Stimulated activated CD4-positive, alpha-beta T cell treated with anti-CD3 and anti-CD28 coated beads, Interleukin-1b, Interleukin-23, amount 100 ng/mL, for 4 hours (primary cell): ENCODE data around the gene USP12.
"Not testable (repeated sequence)": the region's sequence is repeated elsewhere in the genome, so short reads cannot be mapped to it uniquely, and the experiment has no call there.

Source experiments
- DNase-seq, 2 donors: peaks; one replicate each; pipeline ENCODE4 v3.0.0-alpha.2; 2020; ENCODE audit warnings: low read depth in 2 of 2

USP12 gene

DNA sequence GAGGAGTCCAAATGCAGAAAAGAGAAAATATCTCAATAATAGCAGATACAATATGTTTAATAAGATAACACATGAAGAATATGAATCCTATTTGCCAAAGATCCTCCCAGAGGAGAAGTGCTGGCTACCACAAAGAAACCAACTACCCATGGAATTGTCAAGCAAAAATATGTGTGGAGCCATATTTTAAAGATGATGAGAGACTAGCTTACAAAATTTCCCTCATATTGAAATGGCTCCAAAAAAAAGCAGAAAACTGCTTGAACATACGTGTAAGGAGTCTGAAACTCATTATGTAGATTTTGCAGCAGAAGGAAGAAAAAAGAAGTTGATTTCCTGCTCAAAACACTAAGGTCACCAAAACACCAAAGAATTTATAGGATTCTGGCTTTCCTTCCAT, 94.2 kb downstream of the USP12 start:
- no peak for DNase-seq

DNA sequence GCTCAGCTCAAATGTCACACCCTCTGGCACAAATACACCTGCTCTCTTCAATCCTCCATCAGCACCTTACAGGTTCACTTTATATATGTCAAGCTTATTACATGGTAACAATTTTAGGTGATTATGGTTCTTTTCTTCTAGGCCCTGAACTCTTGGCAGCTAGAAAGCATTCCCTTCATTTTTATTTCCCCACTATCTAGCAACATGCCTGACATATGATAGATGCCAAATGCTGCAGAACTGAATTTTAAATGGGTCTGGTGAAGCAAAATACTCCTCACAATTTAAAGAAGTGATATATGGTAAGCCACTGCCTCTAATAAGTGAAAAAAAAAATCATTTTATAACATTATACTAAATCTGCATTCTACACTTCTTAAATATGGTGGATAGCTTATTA, 95.2 kb downstream of the USP12 start:
- no peak for DNase-seq

DNA sequence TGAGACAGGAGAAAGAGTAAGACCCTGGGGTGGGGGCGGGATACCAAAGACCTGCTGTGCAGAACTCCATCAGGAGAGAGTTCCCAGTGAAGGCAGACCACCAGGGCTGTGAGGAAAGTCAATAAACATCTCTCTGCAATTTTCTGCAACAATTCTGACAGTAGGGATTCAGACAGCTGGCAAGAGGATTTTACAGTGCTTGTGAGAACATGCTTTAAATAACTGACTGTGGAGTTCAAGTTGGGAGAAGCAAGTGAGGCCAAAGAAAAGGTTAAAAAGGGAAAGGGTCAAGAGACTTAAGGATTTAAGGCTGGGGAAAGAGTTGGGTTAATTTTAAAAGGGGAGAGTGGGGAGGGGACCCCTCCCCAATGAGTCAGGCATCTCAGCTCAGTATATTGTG, 98.4 kb downstream of the USP12 start:
- DNase-seq: no peak

DNA sequence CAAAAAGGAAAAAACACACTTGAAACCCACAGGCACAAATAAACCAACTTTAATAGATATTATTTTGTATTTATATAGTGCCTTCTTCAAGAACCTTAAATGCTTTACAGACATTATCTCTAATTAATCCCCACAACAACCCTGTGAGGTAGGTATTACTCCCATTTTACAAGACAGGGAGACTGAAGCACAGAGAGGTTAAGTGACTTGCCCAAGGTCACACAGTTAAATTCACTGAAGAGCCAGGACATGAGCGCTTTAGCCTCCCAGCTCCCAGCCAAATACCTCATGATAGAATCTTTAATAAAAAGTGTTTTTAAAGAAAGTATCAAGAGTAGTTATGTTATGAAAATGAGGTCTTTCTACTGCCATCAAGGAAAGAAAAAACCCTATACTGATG, 105.5 kb downstream of the USP12 start:
- DNase-seq: not testable (repeated sequence)

DNA sequence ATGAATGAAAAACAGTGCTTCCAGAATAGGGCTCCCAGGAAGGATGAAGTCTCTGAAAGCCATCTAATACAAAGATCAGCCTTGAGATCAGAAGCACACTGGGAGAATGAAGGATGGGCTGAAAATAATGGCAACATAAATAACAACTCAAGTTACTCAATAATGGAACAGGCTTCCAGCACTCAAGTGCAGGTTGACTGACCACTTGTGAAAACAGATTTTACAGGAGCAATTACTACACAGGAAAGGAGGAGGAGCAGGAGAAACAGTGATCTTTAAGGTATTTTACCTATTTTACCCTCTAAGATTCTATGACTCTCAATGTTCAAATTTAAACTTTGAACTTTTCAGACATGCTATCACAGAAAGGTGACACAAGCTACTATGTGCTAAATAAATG, 106.0 kb downstream of the USP12 start:
- DNase-seq: no peak

DNA sequence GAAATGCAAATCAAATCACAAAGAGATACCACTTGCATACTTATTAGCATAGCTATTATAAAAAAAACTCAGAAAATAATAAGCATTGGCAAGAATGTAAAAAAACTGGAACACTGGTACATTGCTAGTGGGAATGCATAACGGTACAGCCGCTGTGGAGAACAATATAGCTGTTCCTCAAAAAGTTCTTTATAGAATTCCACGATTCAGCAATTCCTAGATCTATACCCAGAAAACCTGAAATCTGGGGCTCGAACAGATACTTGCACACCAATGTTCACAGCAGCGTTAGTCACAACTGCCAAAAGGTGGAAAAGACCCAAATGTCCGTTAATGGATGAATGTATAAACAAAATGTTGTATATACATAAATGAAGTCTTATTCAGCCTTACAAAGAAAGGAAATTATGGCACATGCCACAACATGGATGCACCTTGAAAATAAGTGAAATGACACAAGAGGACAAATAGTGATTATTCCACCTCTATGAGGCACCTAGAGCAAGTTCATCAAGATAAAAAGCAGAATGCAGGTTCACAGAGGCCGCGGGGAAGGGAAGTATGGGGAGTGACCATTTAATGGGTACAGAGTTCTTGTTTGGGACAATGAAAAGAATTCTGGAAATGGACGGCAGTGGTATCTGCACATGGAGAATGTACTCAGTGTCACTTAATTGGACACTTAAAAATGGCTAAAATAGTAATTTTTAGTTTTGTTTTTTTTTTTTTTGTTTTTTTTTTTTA, 107.2 kb downstream of the USP12 start:
- no peak for DNase-seq

DNA sequence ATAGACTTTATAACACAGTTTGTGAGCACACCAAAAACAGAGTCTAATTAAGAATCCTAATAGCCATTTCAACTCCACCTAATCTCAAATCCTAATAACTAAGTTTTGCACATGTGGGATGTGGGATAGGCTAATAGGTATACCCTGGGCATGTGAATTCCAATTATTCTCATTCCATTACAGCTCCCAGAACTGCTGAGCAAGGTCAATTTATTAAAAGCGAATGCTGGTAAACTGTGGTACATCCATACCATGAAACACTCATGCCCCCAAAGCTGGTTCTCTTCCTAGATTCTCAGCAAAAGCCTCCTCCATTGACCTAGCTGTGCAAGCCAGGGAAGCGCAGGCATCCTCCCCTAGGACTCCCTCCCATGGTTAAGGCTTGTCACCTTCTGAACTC, 113.8 kb downstream of the USP12 start:
- DNase-seq: no peak

DNA sequence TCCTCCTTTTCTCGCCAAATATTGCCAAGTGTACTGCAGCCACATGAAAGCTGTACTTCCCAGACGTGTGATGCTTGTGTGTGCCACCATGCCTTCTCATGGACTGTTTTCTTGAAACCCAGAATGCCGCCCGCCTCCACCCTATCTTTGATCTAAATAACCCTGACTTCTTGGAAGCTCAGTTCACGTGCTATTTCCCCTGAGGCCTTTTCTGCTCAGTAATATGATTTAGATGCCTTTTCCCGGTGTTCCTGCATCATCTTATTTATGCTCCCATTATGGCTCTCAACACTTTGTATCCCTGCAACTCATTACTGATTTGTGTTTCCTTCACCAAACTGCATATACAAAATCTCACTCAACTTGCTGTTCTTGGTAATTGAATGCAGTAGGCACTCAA, 116.1 kb downstream of the USP12 start:
- DNase-seq: no peak

DNA sequence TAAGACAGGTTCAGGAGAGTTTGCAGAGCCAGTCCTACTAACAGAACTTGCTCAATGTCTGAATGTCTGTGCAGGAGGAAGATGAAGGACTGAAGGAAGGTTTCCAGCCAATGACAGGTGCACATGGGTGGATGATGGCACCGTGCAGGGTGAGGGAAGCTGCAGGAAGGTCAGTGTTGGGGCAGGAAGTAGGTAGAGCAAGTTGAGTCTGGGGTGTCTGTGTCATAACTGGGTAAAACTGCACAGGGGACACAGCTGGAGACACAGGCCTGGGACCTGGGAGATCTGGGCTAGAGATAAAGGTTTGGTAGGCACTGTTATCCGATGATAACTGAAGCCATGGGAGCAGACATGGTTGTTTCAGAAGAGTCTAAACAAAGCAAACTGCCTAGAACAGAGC, 116.9 kb downstream of the USP12 start:
- DNase-seq: no peak

DNA sequence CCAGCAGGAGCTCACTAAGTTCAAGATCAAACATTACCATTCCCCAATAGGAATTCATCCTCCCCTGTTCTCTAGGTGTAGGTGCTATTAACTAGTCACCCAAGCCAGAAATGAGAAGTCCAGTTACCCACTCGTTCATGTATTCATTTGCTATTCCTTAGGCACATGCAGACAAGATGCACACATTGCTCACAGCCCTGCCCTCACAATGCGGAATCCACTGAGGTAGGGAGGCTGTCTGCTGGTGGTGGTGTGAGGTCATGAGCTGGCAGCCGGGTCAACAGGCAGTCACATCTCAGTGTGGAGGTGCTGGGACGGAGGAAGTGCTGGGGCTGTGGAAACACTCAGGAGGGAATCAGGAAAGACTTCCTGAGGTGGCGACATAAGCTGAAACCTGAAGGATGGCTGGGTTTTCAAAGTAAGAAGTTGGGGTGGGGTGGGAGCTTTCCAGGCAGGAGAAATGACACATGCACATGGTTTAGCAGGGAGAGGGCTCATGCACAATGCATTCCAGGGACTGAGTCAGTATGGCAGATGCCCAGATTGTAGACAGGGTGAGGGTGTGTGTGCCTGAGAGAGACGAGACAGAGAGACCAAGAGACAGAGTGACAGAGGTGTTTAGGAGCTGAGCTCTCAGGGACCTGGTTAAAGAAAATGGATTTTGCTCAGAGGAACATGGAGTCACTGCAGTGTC, 117.6 kb downstream of the USP12 start:
- DNase-seq: no peak

DNA sequence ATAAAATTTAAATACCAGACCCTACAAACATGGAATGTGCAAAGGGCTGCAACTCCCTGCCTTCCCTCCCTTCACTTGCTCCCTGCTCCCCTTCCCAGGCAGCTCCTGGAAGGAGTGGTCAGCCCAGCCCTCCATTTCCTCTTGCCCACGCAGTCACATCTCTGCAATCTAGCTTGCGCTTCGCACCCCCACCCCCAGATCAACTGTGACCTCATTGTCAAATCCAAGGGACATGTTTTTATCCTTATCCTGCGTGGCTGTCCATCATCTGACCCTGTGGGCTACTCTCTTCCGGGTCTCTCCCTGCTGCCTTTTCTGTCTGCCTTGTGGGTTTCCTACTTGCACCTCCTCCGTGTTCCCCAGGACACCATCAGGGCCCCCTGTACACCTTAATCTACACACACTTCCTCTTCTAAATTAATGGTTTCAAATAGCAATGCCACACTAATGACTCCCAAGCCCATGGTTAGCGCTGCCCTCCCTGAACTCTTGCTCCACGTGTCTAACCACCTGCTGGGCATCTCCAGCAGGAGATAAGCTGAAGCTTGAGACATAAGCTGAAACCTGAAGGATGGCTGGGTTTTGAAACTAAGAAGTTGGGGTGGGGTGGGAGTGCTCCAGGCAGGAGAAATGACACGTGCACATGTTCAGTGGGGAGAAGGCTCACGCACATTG, 118.3 kb downstream of the USP12 start:
- no peak for DNase-seq

DNA sequence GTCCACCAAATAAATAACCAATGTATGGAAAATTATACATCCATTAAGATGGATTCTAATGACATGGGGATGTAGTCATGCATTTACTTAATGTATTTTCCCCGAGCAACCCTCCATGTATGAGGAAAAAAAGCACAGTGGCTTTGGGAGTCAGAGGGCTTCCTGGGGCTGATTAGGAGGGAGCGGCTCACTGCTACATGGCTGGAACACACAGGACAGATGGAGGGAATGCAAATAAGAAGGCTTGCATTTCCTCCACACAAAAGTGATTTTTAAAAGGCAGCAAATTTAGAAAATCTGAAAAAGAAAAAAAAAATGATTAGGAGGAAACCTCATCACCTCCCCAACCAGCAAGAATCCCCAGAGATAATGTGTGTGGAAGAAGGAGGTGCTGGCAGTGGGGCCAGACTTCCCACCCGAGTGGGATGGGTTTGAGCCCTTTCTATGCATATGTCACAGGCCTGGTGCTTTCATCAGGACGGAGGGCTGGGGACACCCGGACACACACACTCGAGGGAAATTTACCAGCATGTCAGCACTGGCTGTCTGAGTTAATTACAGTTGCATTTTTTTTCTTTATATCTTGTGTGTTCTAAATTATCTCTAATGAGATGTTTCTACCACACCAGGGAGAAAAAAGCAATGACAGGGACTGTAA, 118.9 kb downstream of the USP12 start:
- DNase-seq: no peak

DNA sequence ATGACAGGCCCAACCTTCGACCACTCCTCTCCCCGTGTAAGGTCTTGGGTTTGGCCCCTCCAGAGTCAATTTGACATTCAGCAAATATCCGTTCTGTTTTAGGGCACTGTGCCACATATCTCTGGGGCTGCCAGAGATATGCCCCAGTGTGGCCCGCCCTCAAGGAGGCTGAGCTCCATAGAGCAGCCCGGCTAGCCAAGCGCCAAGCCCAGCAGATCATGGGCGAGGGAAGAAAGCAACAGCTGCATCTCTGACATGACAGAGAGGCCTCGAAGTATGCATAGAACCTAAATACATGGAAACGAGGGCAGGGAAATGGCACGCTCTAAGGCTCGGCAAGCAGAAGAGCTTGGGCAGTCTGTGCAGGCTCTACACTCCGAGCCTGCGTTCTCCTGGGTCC, 124.5 kb downstream of the USP12 start:
- DNase-seq: no peak

DNA sequence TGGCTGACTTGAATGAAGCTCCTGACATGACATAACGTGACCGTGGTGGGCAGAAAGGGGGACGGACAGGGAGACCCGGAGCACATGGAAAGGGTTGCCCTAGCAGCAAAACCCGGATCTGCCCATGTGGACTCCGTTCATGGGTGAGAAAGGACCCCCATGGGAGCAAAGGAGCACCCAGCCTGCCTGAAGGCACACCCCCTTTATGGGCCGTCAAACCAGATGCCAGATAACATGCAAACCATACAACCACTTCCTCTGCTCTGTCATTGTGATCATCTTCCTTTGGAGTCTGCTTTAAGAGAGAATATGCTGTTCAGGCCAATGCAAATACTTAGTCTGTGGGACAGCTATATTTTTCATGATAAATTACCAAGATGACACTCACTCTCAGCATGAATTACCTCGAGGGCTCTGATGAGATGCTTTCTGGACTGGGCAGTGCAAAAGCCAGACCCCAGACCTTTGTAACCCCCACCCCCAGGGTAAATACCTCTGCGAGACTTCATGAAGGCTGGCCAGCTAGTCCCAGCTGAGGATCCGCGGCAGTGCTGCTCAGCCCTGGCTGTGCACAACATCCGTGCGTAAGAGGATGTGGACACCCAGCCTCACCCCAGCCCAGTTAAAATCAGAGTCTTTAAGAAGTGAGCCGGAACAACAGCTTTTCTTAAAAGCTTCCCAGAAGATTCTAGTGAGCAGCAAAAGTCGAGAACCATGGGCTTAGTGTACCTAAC, 126.6 kb downstream of the USP12 start:
- DNase-seq: no peak

DNA sequence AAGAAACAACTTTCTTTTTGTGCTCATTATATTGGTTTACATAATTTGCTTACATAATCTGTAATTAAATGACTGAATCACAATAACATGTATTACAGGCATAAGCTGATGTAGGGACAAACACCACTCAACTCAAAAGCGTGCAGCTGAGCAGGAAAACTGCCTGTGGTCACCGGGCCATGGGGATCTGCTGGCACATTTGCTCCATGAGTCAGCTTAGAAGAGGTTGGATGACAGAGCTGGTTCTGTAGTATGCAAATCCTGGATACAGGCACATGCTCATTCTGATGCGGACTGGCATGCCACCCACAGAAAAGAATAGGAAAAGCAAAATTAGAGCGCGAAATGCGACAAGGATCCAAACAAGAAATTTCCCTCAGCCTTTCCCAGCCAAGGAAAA, 128.6 kb downstream of the USP12 start:
- no peak for DNase-seq

DNA sequence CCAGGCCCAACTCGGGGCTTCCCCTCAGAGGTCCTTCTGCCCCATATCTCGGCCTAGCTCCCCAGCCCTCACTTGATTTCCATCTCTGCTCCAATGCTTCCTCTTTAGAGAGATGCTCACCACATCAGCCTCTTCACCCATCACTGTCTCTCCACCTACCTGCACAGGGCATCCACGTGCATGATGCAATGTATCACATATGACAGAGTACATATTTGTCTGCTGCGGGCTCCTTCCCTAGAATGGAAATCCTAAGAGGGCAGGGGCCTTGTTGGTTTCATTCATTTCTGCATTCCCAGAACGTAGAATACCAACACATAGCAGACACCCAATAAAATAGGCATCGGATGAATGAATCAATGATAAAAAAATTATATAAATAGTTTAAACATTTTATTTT, 130.3 kb downstream of the USP12 start:
- no peak for DNase-seq

DNA sequence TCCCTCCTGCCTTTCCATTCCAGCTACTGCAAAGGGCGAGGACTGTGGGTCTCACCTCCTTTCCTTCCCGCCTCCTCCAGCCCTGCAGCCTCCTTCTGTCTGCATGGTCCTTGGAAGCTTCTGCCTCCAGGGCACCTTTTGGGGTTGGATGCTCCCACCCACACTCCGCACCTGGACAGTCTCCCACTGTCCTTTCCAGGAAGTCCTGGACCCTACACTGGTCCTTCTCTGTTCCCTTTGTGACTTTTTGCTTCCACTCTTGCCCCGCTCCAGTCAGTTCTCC, 130.8 kb downstream of the USP12 start:
- DNase-seq: no peak

DNA sequence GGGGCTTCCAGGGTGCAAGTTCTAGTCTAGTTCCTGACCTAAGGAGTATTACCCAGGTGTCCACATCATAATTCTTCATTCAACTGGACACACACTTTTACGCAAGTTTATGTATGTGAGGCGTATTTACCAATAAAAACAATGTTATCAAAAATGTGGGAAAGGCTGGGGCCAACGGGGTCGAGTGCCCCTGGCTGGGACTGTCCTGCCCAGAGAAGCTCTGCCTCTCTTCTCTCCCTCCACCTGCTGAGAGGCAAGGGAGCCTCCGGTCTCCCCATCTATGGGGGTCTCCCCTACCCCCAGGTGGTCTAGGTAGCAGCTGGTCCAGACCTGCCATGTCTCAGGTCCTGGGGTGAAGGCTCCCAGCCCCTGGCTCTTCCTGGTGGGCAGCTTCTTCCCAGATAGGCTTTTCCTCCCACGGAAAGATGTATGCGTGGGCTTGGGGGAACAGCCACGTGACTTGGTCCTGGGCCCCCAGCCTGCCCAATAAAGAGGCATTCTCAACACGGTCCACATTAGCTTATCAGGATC, 132.4 kb downstream of the USP12 start:
- DNase-seq: no peak

DNA sequence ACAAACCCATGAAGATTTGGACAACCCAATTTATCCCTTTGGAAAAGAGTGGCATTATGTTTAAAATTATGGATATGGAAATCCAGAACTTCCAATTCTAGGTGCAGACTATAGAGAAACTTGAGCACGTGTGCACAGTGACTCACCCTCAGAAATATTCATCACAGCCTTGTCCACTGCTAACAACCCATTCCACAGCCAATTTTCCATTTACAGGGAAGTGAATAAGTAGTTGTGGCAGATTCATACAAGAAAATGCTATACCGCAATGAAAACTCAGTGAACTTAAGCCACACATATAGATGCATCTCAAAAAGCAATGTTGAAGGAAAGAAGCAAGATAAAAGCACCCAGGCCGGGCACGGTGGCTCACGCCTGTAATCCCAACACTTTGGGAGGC, 133.3 kb downstream of the USP12 start:
- no peak for DNase-seq

DNA sequence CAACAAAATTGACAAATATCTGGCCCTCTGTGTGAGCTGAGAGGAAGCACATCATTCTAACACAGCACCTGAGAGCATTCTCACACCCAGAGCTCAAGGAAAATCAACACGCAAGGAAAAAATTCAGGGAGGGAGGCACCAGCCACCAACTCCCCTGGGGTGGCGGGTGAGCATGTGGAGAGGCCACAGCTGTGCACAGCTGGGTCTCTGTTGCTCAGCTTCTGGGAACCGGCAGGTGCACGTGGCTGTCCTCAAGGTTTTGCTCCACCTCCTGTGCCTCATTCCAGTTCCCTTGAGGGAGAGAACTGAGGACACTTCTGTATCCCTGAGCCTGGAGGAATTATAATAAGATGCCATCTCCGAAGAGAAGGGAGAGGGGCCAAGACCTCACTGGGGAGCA, 134.0 kb downstream of the USP12 start:
- DNase-seq: no peak

DNA sequence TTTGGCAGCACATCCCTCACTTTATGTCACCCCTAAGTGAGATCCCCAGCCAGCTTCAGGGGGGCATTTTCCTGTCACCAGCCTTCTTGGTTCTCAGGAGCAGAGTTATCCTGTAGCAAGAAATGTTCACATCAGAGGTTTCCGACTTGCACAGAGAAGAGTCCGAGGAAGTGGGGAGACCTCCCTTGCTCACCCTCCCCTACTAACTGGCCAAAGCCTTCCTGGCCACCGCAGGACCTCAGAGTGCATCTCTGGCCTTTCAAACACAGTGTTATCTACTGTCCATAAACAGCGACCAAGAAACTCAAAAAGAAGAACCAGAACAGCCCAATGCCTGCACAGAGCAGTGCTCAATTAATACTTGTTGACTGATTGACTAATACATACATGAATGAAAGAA, 134.4 kb downstream of the USP12 start:
- DNase-seq: no peak
